Mesenchymal stem cell (in vitro differentiated cells and primary cell): ENCODE data around the gene GNAO1.

Experiments used
- DNase-seq: peaks from one replicate; pipeline ENCODE4 v3.0.0-alpha.2; 2013
- H2AFZ ChIP-seq: one replicate; pipeline ENCODE4 v1.6.1; 2013; ENCODE audit warnings: low read depth, mild to moderate bottlenecking, control low read depth, inconsistent platforms, low read length, moderate library complexity
- H2AK5ac ChIP-seq: 2 replicates; pipeline ENCODE4 v1.6.1; 2013; ENCODE audit warnings: low read length, moderate library complexity, mild to moderate bottlenecking, inconsistent platforms; ENCODE audit not compliant: severe bottlenecking
- H2BK120ac ChIP-seq: one replicate; pipeline ENCODE4 v1.6.1; 2013; ENCODE audit warnings: low read depth, mild to moderate bottlenecking, inconsistent platforms, low read length, moderate library complexity
- H2BK12ac ChIP-seq, 2 experiments: one replicate each; pipeline ENCODE4 v1.6.1; 2013; ENCODE audit warnings: inconsistent platforms in 2 of 2, low read length in 2 of 2, mild to moderate bottlenecking in 2 of 2, moderate library complexity in 2 of 2, control low read depth in 1 of 2
- H2BK15ac ChIP-seq: one replicate; pipeline ENCODE4 v1.6.1; 2013; ENCODE audit warnings: mild to moderate bottlenecking, low read depth, inconsistent platforms; ENCODE audit not compliant: poor library complexity, severe bottlenecking
- H2BK5ac ChIP-seq: 2 replicates; pipeline ENCODE4 v1.6.1; 2013; ENCODE audit warnings: low read depth, mild to moderate bottlenecking, low read length, control low read depth, inconsistent platforms; ENCODE audit not compliant: poor library complexity, severe bottlenecking
- H3K14ac ChIP-seq, 2 experiments: one replicate each; pipeline ENCODE4 v1.6.1; 2013; ENCODE audit warnings: inconsistent platforms in 2 of 2, low read length in 2 of 2, control low read depth in 1 of 2, mild to moderate bottlenecking in 1 of 2, moderate library complexity in 1 of 2
- H3K18ac ChIP-seq, 2 experiments: one replicate each; pipeline ENCODE4 v1.6.1; 2013; ENCODE audit warnings: inconsistent platforms in 2 of 2, low read length in 2 of 2, control low read depth in 1 of 2, low read depth in 1 of 2, mild to moderate bottlenecking in 1 of 2
- H3K23ac ChIP-seq, 2 experiments: one replicate each; pipeline ENCODE4 v1.6.1; 2013; ENCODE audit warnings: inconsistent platforms in 2 of 2, low read length in 2 of 2, mild to moderate bottlenecking in 2 of 2, moderate library complexity in 2 of 2, control low read depth in 1 of 2
- H3K27ac ChIP-seq: 2 replicates; pipeline ENCODE4 v1.5.1; 2013; ENCODE audit warnings: mild to moderate bottlenecking, moderate library complexity, low read length, control low read depth, inconsistent platforms; ENCODE audit not compliant: poor library complexity, severe bottlenecking
- H3K27me3 ChIP-seq, 2 experiments: 2 replicates each; pipeline versions ENCODE4 v1.6.1 to v1.7.0; 2013; ENCODE audit warnings: low read length in 2 of 2, mild to moderate bottlenecking in 2 of 2, moderate library complexity in 2 of 2, control low read depth in 1 of 2, inconsistent platforms in 1 of 2; ENCODE audit not compliant: control insufficient read depth in 1 of 2, insufficient read depth in 1 of 2
- H3K36me3 ChIP-seq, 2 experiments: 2 replicates each; pipeline versions ENCODE4 v1.6.1 to v1.7.0; 2013; ENCODE audit warnings: low read length in 2 of 2, control low read depth in 1 of 2, inconsistent platforms in 1 of 2, low read depth in 1 of 2, mild to moderate bottlenecking in 1 of 2; ENCODE audit not compliant: insufficient read depth in 2 of 2, control insufficient read depth in 1 of 2
- H3K4ac ChIP-seq, 2 experiments: one replicate each; pipeline ENCODE4 v1.6.1; 2013; ENCODE audit warnings: inconsistent platforms in 2 of 2, low read length in 2 of 2, mild to moderate bottlenecking in 2 of 2, moderate library complexity in 2 of 2, control low read depth in 1 of 2, low read depth in 1 of 2
- H3K4me1 ChIP-seq: 2 replicates; pipeline ENCODE4 v1.6.1; 2013; ENCODE audit warnings: low read depth, low read length, control low read depth; ENCODE audit not compliant: control insufficient read depth, insufficient read depth
- H3K4me2 ChIP-seq: 2 replicates; pipeline ENCODE4 v1.6.1; 2013; ENCODE audit warnings: low read length, mild to moderate bottlenecking, inconsistent platforms; ENCODE audit not compliant: poor library complexity, severe bottlenecking
- H3K4me3 ChIP-seq, 2 experiments: 2 replicates each; pipeline versions ENCODE4 v1.5.1 to v1.7.0; 2013; ENCODE audit warnings: low read length in 2 of 2, mild to moderate bottlenecking in 2 of 2, control low read depth in 1 of 2, low read depth in 1 of 2; ENCODE audit not compliant: insufficient read depth in 1 of 2
- H3K79me1 ChIP-seq: replicated peaks from 2 replicates; pipeline ENCODE4 v1.6.1; 2013; ENCODE audit warnings: mild to moderate bottlenecking, control low read depth, low read length, inconsistent platforms; ENCODE audit not compliant: poor library complexity, severe bottlenecking
- H3K9ac ChIP-seq: 2 replicates; pipeline ENCODE4 v1.7.0; 2013; ENCODE audit warnings: mild to moderate bottlenecking, low read length, moderate library complexity
- H3K9me3 ChIP-seq: 2 replicates; pipeline ENCODE4 v1.7.0; 2013; ENCODE audit warnings: mild to moderate bottlenecking, low read length; ENCODE audit not compliant: control insufficient read depth
- H4K8ac ChIP-seq: one replicate; pipeline ENCODE4 v1.6.1; 2013; ENCODE audit warnings: inconsistent platforms, mild to moderate bottlenecking, low read length, moderate library complexity
- H4K91ac ChIP-seq: one replicate; pipeline ENCODE4 v1.6.1; 2013; ENCODE audit warnings: mild to moderate bottlenecking, low read length, inconsistent platforms
- WGBS: methylation state at CpG from one replicate; pipeline ENCODE4 v1.1.7; 2013; ENCODE audit warnings: mixed read lengths; 5-methylcytosine and 5-hydroxymethylcytosine counted together

GNAO1 gene

GRCh38 chr16:56303880-56304279 is 112.6 kb downstream of the GNAO1 start:
- no peak overlapping the region for H3K23ac ChIP-seq
- H2BK120ac ChIP-seq = no peak overlapping the region
- H2AFZ ChIP-seq = no peak overlapping the region
- no peak overlapping the region for H2AK5ac ChIP-seq
- no peak overlapping the region for H3K9ac ChIP-seq
- no peak overlapping the region for H3K14ac ChIP-seq
- no peak overlapping the region for H2BK5ac ChIP-seq
- H3K79me1 ChIP-seq = no peaks in the 10 kb centered on the region
- H4K8ac ChIP-seq = no peak overlapping the region
- no peaks in the 10 kb centered on the region for H3K36me3 ChIP-seq
- no peak overlapping the region for H3K18ac ChIP-seq
- H3K4me3 ChIP-seq = no peak overlapping the region
- WGBS = 91% methylated on average over 6 of the region's 6 CpGs
- H3K4me1 ChIP-seq = peaks cover 6% of the 10 kb centered on the region
- no peak overlapping the region for H2BK15ac ChIP-seq
- H3K27ac ChIP-seq = no peak overlapping the region
- peaks cover 22 to 51% of the 10 kb centered on the region in 2 experiments for H3K27me3 ChIP-seq
- H3K4ac ChIP-seq = no peak overlapping the region
- H2BK12ac ChIP-seq = no peak overlapping the region
- H3K9me3 ChIP-seq = no peaks in the 10 kb centered on the region
- no peak for DNase-seq
- no peak overlapping the region for H3K4me2 ChIP-seq
- no peak overlapping the region for H4K91ac ChIP-seq

GRCh38 chr16:56305956-56306565 is 114.8 kb downstream of the GNAO1 start:
- H3K4ac ChIP-seq = no peak overlapping the region

DNA sequence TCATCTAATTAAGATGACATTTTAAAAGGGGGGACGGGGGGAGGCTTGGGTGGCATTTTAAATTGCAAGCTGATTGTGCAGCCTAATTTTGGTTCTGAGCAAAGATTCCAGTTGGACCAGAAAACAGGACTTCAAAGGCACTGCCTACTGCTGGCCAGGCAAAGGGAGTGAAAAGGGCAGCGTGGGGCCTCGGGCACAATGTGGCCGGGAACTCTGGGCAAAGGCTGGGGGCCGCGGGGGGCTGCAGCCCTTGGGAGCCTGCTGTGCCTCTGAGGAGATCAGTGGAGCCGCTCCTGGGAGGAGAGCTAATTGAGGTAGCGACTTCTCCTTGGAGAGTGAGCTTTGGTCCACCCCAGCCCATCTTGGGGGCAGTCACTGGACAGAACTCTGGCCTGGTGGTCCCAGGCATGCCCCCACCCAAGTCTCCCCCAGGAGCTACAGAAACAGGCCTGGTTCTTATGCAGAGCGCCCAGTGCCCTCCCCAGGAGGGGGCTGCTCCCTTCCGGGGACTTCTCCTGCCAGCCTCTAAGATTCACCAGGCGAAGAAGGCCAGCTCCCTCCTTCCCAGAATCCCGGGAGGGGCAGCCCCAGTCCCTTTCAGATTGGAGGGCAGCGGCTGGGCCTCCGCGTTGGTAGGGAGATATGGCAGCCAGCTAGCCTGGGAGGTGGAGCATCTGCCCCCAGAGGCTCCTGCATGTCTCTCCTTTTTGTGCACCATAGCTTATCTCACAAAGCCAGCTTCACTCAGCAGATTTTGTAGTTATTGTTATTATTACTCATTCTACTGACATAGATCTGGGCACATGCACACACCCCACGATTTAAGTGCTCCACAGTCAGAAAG is 115.6 kb downstream of the GNAO1 start:
- H2BK15ac ChIP-seq = no peak overlapping the region
- no peak overlapping the region for H3K4ac ChIP-seq
- DNase-seq = no peak
- no peak overlapping the region for H3K4me3 ChIP-seq
- no peak overlapping the region for H2BK12ac ChIP-seq
- H3K27ac ChIP-seq = no peak overlapping the region
- no peak overlapping the region for H4K8ac ChIP-seq
- H3K14ac ChIP-seq = no peak overlapping the region
- H3K9ac ChIP-seq = no peak overlapping the region
- H3K18ac ChIP-seq = no peak overlapping the region
- WGBS = 81% methylated on average over 13 of the region's 16 CpGs
- H3K4me1 ChIP-seq = no peaks in the 10 kb centered on the region
- no peak overlapping the region for H4K91ac ChIP-seq
- peaks cover 30 to 59% of the 10 kb centered on the region in 2 experiments for H3K27me3 ChIP-seq
- H2BK5ac ChIP-seq = no peak overlapping the region
- no peak overlapping the region for H3K23ac ChIP-seq
- no peak overlapping the region for H2BK120ac ChIP-seq
- H3K4me2 ChIP-seq = no peak overlapping the region
- no peaks in the 10 kb centered on the region for H3K79me1 ChIP-seq
- no peak overlapping the region for H2AK5ac ChIP-seq
- no peak overlapping the region for H2AFZ ChIP-seq
- no peaks in the 10 kb centered on the region for H3K36me3 ChIP-seq
- no peaks in the 10 kb centered on the region for H3K9me3 ChIP-seq

More at GRCh38 chr16:56305956-56306565, 114.8 kb downstream of the GNAO1 start:
- Histone ChIP-seq H3K4me2 (no peak overlapping the region), H2AFZ (no peak overlapping the region), H4K8ac (no peak overlapping the region), H2BK12ac (no peak overlapping the region), H2BK15ac (no peak overlapping the region), H3K18ac (no peak overlapping the region), H4K91ac (no peak overlapping the region), H3K27ac (no peak overlapping the region), H3K27me3 (peaks cover 30 to 59% of the 10 kb centered on the region in 2 experiments), H2BK5ac (no peak overlapping the region), H3K9me3 (no peaks in the 10 kb centered on the region), H3K9ac (no peak overlapping the region), H3K23ac (no peak overlapping the region), H3K79me1 (no peaks in the 10 kb centered on the region), H2AK5ac (no peak overlapping the region), H3K14ac (no peak overlapping the region), H3K4me3 (no peak overlapping the region), H3K4me1 (peaks cover 3% of the 10 kb centered on the region), H3K36me3 (no peaks in the 10 kb centered on the region), H2BK120ac (no peak overlapping the region)
- 56% methylated on average over 9 of the region's 9 CpGs for WGBS
- DNase-seq = no peak

DNA sequence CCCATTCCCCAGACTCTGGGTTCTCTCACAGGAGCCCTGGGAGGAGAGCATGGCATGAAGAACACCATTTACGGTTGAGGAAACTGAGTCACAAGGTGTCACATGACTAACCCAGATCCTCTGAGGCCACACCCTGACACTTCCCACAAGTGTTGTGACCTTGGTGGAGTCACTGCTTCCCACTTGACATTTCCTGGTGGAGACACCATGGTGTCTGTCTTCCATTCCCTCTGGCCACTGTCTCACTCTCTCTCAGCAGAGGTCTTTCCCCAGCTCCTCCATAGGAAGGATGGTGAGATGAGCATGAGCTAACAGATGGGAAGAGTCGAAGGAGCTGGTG is 116.2 kb downstream of the GNAO1 start:
- H2BK5ac ChIP-seq = no peak overlapping the region
- no peak overlapping the region for H3K23ac ChIP-seq
- no peaks in the 10 kb centered on the region for H3K79me1 ChIP-seq
- no peak overlapping the region for H3K27ac ChIP-seq
- no peak overlapping the region for H3K4me3 ChIP-seq
- no peak overlapping the region for H3K18ac ChIP-seq
- no peaks in the 10 kb centered on the region for H3K4me1 ChIP-seq
- no peak overlapping the region for H2AK5ac ChIP-seq
- H4K91ac ChIP-seq = no peak overlapping the region
- H2BK12ac ChIP-seq = no peak overlapping the region
- H3K36me3 ChIP-seq = no peaks in the 10 kb centered on the region
- H3K9ac ChIP-seq = no peak overlapping the region
- no peak overlapping the region for H2BK15ac ChIP-seq
- 76% methylated on average over 2 of the region's 2 CpGs for WGBS
- no peak overlapping the region for H4K8ac ChIP-seq
- H3K27me3 ChIP-seq = peaks cover 30 to 59% of the 10 kb centered on the region in 2 experiments
- no peak for DNase-seq
- H2AFZ ChIP-seq = no peak overlapping the region
- H3K14ac ChIP-seq = no peak overlapping the region
- no peak overlapping the region for H3K4ac ChIP-seq
- H3K9me3 ChIP-seq = no peaks in the 10 kb centered on the region
- no peak overlapping the region for H3K4me2 ChIP-seq
- no peak overlapping the region for H2BK120ac ChIP-seq
